HS-5 (cell line): ENCODE results near the gene SPATA7.

Source experiments
- DNase-seq: peaks from one replicate; pipeline ENCODE4 v3.0.0-alpha.2; 2012; ENCODE audit warnings: low read depth

SPATA7 gene

DNA sequence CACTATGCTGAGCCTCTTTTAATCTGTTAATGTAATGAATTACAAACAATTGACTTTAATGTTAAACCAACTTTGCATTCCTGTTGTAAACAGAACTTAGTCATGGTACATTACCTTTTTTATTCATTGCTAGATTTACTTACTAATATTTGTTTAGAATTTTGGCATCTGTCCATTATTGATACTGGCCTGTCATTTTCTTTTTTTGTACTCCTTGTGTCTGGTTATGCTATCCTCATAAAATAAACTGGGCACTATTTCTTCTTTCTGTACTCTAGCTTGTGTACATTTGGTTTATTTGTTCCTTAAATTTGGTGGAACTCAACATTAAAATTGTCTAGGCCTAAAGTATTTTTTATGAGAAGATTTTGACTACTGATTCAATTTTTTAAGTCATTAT, 32.1 kb downstream of the SPATA7 start:
- no peak for DNase-seq

DNA sequence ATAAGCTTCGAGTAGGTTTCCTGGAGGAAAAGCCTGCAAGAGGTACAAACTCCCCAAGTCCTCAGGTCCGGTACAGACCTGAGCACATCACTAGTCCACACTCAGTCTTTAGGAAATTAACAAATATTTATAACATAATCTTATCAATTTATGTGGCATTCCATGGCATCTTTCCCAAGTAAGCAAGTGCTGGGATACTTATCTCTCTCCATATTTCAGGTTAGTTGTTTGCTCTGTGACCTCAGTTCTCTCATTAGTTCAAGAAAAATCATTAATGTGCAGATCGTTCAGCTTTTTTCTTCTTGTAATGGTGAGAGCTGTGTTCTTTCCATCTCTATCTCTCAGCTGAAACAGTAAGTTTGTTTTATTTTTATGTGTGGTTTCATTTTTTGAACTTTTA, 34.7 kb downstream of the SPATA7 start:
- DNase-seq = no peak

DNA sequence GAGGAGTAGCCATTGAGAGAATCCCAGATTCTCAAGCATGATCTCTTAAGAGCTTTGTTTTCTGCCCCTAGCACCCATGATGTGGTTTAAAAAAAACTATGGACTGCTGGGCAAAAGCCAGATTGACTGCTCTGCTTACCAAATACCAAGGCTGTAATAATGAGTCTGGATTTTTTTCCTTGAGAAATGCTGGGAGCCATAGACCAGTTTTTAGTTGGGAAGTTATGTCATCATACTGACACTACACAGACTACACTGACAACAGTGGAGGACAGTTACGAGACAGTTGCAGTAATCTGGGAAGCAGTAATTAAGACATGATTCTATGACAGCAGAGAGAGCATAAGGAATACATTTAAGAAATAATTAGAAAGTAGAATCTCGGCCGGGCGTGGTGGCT, 35.8 kb downstream of the SPATA7 start:
- no peak for DNase-seq

DNA sequence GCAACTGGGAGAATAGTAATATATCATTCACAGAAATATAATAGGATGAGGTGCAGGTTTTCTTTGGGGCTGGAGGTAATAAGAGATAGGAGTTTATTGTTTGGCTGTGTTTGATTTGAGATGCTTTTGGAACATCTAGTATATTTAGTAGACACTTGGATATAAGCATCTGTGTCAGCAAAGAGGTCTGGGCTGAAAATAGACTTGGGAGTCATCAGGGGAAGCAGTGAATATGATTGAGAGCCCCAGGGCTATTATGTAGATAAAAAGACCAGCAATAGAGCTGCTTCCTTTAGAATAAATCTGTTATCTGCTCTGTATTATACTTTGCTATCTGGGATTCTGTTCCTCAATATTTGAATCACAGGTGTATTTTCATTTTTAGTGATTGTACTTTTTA, 36.6 kb downstream of the SPATA7 start:
- DNase-seq = no peak

DNA sequence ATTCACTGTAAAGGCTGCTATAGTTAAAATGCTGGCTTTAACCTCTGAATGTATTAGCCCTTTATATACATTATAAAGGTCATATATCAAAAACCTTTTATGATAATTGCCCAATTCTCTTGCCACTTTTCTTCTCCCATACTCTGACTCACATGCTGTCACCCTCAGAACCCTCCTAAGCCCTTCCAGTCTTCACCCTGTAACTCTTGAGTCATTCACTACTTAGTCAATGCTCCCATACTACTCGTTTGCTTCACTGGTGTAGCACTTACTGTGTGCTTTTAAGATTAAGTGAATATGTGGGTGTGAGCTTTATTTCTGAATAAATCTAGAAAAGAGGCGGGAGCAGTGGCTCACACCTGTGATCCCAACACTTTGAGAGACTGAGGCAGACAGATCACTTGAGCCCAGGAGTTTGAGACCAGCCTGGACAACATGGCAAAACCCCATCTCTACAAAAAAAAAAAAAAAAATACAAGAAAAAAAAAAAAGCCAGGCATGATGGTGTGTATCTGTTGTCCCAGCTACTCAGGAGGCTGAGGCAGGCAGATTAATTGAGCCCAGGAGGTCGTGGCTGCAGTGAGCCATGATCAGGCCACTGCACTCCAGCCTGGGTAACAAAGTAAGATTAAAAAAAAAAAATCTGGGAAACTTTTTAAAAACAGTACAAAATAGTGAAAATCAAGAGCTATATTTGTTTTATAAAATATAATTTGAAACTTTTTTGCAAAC, 37.6 kb downstream of the SPATA7 start:
- peak; percentile 54 for DNase-seq

DNA sequence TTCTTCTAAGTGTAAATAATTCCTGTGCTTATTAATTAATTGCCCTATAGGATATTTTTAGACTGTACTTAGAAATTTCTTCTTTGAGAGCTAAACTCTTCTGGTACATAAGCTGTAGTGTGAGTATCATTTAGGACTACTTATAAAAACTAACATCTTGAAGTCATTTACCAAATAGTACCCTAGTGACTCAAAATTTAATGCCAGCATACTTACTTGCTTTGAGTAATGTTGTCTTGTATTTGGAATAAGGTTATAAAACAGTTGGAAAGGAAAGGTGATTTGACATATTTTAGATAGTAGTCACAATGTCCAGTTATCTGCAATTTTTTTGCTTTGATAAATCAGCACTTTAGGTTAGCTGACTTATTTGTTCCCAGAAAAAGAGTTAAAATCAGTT, 39.1 kb downstream of the SPATA7 start:
- peak; percentile 35 for DNase-seq

DNA sequence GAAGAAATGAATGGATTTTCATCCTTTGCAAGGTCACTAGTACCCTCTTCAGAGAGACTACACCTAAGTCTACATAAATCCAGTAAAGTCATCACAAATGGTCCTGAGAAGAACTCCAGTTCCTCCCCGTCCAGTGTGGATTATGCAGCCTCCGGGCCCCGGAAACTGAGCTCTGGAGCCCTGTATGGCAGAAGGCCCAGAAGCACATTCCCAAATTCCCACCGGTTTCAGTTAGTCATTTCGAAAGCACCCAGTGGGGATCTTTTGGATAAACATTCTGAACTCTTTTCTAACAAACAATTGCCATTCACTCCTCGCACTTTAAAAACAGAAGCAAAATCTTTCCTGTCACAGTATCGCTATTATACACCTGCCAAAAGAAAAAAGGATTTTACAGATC, 40.8 kb downstream of the SPATA7 start:
- DNase-seq = no peak

DNA sequence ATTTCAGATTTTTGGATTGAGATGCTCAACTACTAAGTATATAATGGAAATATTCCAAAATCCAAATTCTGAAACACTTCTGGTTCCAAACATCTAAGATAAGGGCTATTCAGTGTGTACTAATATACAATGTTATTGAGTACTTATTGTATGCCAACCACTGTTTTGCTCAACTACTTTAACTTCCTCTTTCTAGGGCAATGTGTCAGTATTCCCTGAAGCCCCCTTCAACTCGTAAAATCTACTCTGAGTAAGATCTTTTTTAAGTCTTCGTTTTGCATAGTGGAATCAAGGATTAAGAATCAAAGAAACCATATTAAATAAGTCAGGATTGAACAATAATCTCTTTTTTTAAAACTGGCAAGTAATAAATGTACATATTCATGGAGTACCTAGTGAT, 45.5 kb downstream of the SPATA7 start:
- no peak for DNase-seq

DNA sequence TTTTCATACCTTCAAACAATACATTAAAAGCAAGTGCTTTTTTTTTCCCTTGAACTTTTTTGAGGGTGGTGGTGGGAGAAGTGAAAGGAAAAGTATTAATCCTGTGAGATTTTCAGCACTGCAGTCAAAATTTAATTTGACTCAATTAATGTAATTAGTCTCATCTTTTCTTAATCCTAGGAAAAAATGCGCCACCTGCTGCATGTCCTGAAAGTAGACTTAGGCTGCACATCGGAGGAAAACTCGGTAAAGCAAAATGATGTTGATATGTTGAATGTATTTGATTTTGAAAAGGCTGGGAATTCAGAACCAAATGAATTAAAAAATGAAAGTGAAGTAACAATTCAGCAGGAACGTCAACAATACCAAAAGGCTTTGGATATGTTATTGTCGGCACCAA, 52.2 kb downstream of the SPATA7 start:
- no peak for DNase-seq

DNA sequence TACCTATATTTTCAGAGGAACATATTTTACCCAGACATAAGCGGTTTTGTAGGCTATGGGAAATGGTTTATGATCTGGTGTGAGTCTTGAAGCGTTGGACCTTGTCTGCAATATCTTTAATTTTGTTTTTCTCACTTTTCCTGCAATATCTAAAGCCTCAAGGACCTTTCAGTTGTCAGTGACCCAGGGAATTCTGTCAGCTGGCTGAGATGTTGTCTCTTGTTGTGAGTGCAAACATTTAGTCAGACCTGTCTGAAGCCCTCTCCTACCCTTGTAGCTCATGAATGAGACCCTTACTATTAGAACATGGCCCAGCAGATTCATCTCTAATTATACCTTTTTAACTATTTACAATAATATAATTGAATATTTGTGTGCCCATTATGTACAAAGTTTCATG, 53.6 kb downstream of the SPATA7 start:
- no peak for DNase-seq

DNA sequence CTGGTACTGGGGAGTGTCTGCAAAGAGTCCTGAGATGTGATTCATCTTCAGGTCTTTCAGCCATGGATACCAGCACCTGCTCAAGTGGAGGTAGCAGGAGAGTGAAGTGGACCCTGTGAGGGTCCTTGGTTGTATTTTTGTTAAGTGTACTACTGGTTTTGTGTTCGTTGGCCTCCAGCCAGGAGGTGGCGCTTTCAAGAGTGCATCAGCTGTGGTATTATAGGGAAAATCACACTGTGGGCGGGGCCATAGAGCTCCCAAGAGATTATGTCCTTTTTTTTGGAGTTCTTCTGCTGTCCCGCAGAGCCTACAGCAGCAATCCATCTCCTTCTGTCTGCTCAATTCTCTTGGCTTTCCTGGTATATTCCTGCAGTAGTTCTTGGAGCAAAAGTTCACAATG, 66.8 kb downstream of the SPATA7 start:
- DNase-seq = no peak

DNA sequence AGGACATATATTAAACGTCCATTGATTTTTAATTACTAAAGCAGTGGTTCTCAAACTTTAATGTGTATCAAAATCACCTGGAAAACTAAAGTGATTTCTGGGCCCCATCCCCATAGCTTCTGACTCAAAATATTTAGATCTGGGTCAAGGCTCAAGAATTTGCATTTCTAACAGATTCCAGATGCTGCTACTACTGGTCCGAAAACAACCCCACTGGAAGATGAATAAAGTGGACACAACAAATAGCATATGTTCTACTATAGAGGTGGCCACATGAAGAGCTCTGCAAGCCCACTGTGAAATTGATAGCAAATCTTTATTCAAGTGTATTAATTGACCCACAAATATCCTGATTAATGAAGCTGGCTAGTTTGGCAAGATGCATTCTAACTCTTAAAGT, 69.4 kb downstream of the SPATA7 start:
- no peak for DNase-seq

DNA sequence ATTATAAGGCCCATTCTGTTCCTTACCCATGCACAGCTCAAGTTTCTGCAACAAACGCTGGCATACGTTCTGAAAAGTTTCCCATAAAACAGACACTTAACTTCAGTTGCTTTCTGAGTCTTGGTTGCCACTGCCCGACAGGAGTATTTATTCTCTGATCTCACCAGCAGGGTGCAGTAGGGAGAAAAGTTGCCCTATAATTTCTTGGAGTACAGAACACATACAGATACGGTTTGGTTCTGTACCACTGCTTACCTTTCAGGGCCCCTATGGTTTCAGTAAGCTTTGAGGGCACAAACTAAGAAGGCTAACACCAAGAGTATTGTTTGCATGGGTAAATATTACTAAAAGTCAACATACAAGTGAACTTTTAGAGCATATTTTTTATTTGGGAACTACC, 77.9 kb downstream of the SPATA7 start:
- no peak for DNase-seq

DNA sequence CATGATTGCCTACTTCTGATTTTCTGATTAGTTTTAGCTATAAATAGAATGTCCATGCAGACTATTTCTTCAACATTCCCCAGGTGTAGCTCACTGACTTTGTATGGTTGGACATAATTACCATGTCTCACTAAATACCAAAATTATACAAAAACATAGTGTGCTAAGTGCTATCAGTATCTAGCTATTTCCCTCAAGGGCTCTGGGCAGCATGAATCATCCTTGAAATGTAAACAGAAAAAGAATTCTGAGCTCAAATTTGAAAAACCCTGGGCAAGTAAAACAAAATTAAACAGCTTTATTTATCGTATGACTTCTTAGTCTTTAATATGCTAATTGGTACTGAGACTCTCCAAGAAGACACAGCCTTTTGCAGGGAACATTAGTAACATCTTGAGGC, 82.9 kb downstream of the SPATA7 start:
- DNase-seq = no peak

DNA sequence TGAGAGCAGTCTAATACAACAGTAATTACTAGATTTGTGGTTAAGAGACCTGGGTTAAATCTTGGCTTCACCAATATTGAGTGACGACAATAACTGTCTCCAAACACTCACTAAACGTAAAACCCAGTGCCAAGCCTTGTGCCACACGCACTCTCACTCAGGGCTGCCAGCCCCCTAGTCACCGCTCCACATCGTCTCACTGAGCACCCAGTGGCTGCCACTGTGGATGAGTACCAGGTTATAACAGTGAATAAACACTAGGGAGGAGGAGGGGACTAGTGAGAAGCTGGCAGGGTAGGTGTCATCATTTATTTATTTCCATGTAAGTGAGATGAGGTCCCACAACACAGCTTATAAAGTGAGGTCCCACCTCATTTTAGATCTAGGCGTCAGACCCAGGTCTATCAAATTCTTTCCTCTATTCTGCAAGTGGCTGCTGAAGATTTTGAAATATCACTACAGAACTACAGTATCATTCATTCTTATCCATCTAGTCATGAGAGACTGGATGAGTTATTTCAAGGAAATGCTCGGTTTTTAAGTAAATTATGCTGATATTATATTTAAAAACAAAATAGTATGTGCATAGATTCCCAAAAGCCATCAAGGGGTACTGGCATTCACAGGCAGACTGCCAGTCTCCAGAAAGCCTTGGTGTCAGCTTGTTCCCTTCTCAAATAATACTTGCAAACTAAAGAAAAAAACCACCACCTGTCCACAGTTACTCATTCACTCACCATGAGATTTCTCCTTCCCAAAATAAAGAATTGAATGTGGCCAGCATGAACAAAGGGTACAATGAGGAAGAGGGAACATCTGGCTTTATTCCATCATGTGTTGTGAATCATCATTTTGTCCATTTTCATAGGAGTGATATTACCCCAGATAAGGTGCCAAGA, 85.3 kb downstream of the SPATA7 start:
- no peak for DNase-seq

DNA sequence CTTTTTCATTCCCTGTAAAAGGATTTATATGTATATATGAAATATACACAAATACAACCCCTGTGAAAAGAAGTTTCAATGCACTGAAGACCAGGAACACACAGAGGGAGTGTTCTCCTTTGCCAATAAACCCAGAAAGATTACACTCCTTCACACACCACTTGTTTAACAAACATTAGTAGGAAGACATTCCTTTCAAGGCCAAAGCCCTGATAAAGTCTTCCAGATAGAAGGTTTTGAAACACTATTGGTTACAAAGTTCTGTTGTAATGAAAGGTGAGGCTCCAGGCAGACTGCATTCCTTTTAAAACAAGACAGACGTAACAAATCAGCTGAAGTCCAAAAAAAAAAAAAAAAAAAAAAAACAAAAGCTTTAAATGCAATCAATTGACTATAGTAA, 88.3 kb downstream of the SPATA7 start:
- no peak for DNase-seq

DNA sequence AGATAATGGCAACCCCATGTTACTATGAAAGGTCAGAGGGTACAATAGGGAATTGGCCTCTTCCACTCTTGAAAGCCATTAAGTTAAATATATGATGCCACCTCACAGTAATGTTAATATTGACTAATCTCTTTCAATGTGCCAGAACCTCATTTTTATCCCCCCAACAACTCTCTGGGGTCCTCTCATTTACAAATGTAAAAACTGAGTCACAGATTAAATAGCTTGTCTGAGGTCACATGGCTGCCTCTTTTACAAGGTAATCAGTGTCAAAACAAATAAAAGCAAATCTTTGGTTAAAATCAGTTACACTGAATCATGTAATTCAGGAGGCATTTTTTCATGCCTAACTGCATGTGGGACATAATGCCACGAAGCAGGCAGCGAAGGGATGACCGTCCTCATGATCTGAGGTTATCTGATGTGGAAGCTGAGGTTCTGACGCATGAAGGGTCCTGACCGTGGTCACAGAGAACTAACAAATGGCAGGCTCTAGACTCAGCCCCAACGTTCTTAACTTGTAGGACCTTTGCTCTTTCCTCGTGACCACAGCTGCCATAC, 90.8 kb downstream of the SPATA7 start:
- no peak for DNase-seq

DNA sequence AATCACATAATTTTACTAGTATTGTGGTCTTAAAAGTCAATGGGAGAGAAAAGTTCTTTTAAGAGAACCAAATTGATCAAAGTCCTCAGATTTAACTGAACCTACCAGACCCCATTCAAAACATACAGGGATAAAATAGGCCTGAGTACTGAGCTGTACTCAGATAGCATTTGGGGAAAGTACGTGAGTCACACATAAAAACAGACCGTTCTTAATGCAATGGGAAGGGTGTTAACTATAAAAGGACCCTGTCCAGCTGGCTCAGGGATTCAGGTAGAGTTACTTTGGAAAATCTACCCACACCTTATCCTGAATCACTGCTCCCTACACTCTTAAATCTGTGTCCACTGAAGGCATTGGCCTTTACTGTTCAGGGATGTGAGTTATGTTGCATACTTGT, 91.4 kb downstream of the SPATA7 start:
- DNase-seq = no peak

DNA sequence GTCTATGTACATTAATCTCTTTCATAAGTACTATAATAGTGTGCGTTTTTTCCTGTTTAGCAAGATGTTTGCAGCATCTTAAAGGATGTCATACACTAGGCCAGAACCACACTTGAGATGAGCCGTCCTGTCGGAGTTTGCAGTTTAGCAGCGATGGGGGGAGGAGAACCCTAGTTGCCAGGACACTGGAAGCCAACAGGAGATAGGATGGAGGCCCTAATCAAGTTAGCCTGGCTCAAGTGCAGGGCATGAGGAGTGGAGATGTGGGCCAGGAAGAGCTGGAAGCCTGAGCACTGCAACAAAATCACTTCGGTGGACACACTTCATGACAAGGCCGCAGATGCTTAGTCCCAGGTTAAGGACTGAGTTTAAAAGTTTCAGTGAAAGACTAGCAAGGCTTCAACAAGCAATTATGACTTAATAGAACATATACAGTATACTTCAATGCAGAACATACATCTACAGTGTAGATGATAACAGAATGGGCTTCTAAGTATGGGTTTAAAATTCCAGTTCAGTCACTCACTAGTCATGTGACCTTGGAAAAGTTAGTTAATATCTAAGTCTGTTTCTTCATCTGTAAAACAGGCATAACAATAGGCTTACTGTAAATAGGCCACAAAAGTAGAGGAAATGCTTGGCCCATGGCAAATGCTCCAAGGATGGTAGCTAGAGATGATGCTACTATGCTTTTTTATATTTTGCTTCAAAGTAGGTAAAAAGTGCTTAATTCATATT, 92.2 kb downstream of the SPATA7 start:
- no peak for DNase-seq

DNA sequence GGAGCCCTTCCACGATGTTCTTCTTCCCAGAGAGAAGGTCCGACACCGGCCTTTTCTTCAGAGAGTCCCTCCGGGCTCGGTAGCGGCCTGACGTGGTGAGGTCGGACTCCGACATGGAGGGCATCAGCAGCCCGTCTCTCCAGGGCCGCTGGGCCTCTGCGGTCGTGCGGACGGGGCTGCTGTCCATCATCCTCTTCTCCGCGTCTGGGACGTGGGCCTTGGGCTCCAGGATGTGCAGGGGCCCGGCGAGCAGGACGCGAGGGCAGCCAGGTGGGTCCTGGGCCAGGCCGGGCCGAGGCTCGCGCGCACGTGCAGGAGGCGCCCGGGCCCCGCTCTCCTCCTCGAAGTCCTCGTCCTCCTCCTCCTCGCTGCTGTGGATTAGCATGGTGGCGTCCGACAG, 93.5 kb downstream of the SPATA7 start:
- no peak for DNase-seq

DNA sequence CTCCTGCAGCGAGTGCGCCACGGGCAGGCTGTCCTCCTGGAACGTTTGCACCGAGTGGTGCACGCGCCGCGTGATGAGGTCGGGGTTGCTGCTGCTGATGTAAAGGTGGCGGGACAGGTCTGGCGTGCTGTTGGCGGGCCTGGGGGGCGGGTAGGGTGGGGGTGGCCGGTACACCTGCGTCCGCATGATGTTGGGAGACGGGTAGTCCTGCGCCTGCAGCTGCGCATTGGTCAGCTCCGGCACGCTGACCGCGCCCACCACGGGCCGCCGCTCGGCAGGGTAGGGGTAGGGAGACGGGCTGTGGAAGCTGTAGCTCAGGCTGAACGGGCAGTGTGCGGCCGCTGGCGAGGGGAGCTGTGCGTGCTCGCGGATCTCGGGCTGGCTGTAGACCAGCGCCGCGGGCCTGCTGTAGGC, 94.1 kb downstream of the SPATA7 start:
- no peak for DNase-seq

DNA sequence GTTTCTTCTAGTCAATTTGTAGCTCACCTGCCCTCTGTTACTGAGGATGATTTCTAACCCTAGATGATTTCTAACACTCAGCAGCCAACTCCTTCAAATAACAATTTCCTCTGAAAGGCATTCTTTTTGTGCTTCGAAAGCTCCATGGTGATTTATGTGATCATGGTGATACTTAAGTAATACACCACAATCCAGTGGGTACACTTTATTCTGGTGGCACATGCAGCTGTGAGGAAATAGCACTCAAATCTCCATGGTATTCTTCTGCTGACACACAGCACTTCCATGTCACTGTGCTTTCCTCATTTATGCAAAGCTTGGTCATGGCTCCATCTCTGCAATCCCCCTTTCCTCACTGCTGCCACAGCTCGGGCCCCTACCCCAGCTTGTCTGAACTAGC, 95.6 kb downstream of the SPATA7 start:
- no peak for DNase-seq

DNA sequence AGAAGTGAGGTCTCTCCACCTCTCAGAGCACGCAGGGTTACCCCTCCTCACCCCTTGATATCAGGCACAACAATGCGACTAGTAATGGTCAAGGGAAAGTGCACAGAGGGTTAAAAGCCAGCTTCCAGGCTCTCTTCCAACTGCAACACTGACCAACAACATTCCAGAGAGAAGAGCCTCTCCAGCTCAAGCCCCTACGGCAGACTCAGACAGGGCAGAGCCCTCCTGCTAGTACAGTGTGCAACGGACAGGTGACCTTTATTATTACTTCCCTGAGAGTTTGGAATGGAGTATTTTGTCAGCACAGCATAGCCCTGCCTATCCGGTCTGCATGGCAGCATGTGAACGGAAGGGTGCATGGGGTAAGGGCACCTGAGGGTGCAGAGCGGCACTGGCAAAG, 96.3 kb downstream of the SPATA7 start:
- DNase-seq = no peak
